Activated naive CD8-positive, alpha-beta T cell treated with anti-CD3 and anti-CD28 coated beads, Interleukin-2, amount 50 U/mL, for 24 hours (primary cell): ENCODE data around the gene PLA2G4A.

Source experiments
- ATAC-seq: fragments of 150-1000 bp; cut with Tn5 transposase; one replicate; pipeline ENCODE4 v1.10.0; 2021
- DNase-seq: peaks from one replicate; pipeline ENCODE4 v3.0.0; 2021
- H3K27ac Mint-ChIP-seq: one replicate; pipeline ENCODE4 v1.8.0; 2021; ENCODE audit warnings: mild to moderate bottlenecking, mixed read lengths
- H3K27me3 Mint-ChIP-seq: one replicate; pipeline ENCODE4 v1.8.0; 2021; ENCODE audit warnings: mixed read lengths
- H3K36me3 Mint-ChIP-seq: one replicate; pipeline ENCODE4 v1.8.0; 2021; ENCODE audit warnings: low read depth, mixed read lengths
- H3K4me1 Mint-ChIP-seq: one replicate; pipeline ENCODE4 v1.8.0; 2021; ENCODE audit warnings: mixed read lengths
- H3K4me3 Mint-ChIP-seq: one replicate; pipeline ENCODE4 v1.8.0; 2021; ENCODE audit warnings: mild to moderate bottlenecking, moderate library complexity, mixed read lengths
- H3K9me3 Mint-ChIP-seq: one replicate; pipeline ENCODE4 v1.8.0; 2021; ENCODE audit warnings: mixed read lengths

Gene PLA2G4A

DNA sequence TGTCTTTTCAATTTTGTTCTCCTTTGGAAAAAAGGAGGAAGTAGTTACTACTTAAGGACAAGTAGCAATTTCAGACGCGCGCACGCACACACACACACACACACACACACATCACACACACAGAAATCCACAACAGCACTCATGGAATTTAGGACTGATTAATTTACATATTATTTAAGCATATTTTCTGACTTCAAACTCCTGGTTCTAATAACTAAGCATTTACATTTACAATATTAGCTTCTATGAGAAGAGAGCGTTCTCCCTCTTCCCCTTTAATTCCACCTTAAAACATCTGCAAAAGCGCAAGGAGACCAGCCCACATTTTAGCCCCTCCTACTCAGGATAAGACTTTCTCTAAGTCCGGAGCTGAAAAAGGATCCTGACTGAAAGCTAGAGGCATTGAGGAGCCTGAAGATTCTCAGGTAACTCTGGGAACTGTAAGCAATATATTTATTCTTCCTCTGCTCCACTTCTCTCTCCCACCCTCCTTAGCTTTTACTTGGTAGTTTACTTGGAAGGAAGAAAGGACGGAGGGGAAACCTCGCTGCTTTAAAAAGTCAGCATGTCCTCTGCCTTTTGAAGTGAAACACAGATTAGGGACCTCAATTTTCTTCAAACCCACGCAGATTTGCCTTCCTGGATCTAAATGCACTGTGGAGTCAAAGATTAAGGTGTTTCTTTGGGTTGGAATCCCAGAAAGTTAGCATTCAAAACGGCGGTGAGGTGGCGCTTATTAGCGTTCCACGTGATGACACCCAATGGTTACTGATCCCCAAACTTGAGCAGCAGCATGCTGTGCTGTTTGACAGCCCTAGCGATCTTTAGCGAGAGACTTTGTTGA lies at the start of gene PLA2G4A:
Gene PLA2G4A, plus strand, starts transcription at position 339 of the 844 bp plus-strand sequence. CDS start 25,406 bp downstream, outside the sequence.
- peak within 1 kb of the TSS; percentile 46 for H3K27ac Mint-ChIP-seq
- H3K27me3 Mint-ChIP-seq, result peaks cover 17% of the 10 kb centered on the region
- no peak for DNase-seq

DNA sequence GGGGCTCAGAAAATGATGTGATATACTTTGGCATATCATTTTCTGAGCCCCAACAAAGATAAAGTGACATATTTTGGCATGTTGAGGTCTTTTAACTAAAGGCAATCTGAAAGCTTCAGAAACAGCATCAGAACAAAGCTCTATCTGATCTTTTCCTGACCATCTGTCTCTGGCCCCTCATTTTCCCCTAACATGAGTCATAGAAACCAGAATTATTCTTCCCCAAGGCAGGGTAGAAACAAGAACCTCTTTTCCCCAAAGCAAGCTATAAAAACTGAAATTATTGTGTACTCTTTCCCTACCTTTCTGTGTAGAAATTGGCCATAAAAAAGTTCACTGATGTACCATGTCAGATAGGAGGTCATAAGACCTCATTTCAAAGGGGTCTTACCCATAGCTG lies 48.7 kb upstream of the PLA2G4A start:
- H3K4me3 Mint-ChIP-seq, result no peak overlapping the region
- H3K36me3 Mint-ChIP-seq, result no peaks in the 10 kb centered on the region
- DNase-seq, result no peak
- no peaks in the 10 kb centered on the region for H3K27me3 Mint-ChIP-seq
- no peak for ATAC-seq
- no peaks in the 10 kb centered on the region for H3K4me1 Mint-ChIP-seq
- H3K9me3 Mint-ChIP-seq, result no peaks in the 10 kb centered on the region
- no peak overlapping the region for H3K27ac Mint-ChIP-seq

More for the DNA sequence above, at the start of gene PLA2G4A:
- no peak for ATAC-seq
- Mint-ChIP-seq H3K36me3 (no peaks in the 10 kb centered on the region), H3K4me3 (peak within 1 kb of the TSS; percentile 70), H3K4me1 (peaks cover 12% of the 10 kb centered on the region), H3K9me3 (no peaks in the 10 kb centered on the region)

DNA sequence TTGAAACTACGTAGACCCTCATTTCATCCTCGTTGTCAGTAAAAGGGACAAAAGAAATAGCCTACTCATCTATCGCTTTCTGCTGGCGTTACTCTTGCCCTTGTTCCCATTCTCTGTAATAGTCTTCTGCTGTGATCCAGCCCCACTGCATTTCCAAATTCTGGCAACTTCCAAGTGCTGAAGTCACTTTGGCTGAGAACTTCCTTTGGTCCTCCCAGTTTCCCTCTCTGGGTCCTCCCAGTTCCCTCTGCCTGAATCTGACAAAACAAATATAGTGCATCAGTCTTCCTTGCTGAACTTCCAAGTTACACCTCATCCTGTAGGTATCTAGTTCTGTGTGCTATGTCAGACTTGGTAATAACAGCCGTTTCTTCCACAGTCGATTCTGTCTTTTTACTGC lies 47.0 kb upstream of the PLA2G4A start:
- no peaks in the 10 kb centered on the region for H3K36me3 Mint-ChIP-seq

DNA sequence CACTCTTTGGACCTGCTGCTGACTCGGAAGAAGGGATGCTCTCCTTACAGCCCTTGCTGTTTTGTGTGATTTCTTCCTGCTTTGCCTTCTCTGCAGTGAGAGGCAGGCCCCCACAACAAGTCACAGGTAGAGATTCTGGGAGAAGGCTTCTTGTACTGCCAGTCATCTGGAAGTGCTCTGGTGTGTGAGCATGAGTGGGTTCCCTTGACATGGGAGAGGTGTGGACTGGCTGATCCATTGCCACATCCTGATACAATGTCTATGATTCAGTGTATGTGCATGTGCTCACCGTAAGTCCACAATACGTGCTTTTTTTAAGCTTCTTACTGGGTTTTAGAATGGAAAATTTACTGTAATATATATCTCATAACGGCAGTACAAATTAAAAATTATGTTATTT lies 46.0 kb upstream of the PLA2G4A start:
- H3K27me3 Mint-ChIP-seq, result no peaks in the 10 kb centered on the region
- no peaks in the 10 kb centered on the region for H3K4me1 Mint-ChIP-seq
- no peak overlapping the region for H3K27ac Mint-ChIP-seq
- no peaks in the 10 kb centered on the region for H3K9me3 Mint-ChIP-seq
- H3K36me3 Mint-ChIP-seq, result no peaks in the 10 kb centered on the region
- no peak overlapping the region for H3K4me3 Mint-ChIP-seq
- DNase-seq (no peak), ATAC-seq (no peak)

More for the DNA sequence above, 47.0 kb upstream of the PLA2G4A start:
- no peaks in the 10 kb centered on the region for H3K9me3 Mint-ChIP-seq
- no peak overlapping the region for H3K4me3 Mint-ChIP-seq
- no peaks in the 10 kb centered on the region for H3K4me1 Mint-ChIP-seq
- H3K27ac Mint-ChIP-seq, result no peak overlapping the region
- ATAC-seq (no peak), DNase-seq (no peak)
- H3K27me3 Mint-ChIP-seq, result no peaks in the 10 kb centered on the region

DNA sequence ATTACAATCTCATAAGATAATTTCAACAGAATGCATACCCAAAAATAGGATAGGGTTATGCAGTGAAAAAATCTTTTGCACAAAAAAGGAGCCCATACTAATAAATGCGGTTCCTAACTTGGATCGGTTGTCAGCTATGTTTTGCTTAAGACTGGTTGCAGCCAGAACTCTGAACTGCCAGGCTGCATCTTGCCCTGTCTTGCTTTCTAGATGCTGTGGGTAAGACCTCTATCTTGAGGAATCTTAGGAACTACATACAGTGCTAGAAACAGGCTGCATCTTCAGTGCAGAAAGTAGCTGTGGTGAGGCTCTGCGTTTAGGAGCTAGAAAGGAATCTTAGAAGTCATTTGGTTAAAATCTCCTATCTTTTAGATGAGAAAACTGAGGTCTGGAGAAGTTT lies 45.6 kb upstream of the PLA2G4A start:
- Mint-ChIP-seq H3K4me1 (no peaks in the 10 kb centered on the region), H3K9me3 (no peaks in the 10 kb centered on the region), H3K4me3 (no peak overlapping the region), H3K27me3 (no peaks in the 10 kb centered on the region), H3K36me3 (no peaks in the 10 kb centered on the region), H3K27ac (no peak overlapping the region)
- ATAC-seq (no peak), DNase-seq (no peak)

DNA sequence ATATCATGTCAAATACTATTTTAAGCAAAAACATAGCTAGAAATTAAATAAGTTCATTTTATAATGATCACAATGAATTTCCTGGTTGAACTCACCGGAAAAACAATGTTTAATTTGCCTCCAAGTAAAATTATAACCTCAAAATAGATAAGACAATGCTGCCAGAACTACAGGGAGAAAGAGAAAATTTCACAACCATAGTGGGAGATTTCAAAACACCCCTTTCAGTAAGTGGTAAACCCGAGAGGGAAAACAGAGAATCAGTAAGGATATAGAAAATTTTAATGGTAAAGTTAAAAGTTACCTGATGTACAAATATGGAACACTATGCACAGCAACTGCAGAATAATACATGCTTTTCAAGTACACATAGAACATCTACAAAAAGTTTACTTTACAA lies 43.2 kb upstream of the PLA2G4A start:
- Mint-ChIP-seq H3K4me3 (no peak overlapping the region), H3K27me3 (peaks cover 1% of the 10 kb centered on the region), H3K9me3 (peaks cover 3% of the 10 kb centered on the region), H3K4me1 (no peaks in the 10 kb centered on the region), H3K36me3 (no peaks in the 10 kb centered on the region), H3K27ac (no peak overlapping the region)
- ATAC-seq (no peak), DNase-seq (no peak)

DNA sequence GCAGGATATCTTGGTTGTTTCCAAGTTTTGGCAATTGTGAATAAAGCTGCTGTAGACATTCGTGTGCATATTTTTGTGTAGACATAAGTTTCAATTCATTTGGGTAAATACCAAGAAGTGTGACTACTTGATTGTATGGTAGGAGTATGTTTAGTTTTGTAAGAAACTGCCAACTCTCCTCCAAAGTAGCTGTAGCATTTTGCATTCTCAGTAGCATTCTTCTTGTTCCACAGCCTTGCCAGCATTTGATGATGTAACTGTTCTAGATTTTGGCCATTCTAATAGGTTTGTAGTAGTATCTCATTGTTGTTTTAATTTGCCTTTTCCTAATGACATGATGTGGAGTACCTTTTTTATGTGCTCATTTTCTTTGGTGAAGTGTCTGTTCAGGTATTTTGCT lies 38.6 kb upstream of the PLA2G4A start:
- peaks cover 1% of the 10 kb centered on the region for H3K27me3 Mint-ChIP-seq
- no peak for ATAC-seq

DNA sequence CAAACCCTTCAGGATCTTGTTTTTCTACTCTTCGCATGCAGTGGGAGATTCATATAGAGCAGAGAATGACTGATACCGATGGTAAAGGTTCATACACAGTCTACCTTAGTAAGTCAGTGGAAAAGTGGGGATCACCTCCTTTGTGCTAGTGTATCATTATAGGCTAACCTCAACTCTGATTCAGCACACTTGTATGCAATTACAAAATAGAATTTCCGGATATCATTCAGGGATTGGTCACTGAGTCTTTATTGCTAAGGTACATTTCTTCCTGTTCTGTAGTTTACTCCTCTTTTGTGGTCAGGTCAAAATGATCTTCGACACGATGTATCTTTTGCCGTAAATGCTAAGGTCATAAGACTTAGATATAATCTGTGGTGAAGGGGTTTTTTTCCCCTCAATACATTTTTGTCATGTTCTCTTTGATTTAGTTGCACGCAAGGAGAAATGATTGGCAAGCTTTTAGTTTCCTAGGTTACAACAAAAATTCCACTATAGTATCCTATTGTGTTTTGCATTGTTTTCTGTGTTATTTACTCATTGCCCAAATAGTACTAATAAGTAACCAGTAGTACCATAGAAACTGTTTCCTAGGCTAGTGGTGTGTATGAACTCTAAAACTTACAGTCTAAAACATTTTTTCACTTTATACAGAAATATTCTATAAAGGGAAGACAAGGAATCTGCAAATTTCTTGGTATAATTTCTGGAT lies 35.7 kb upstream of the PLA2G4A start:
- H3K27ac Mint-ChIP-seq, result no peak overlapping the region
- DNase-seq (no peak), ATAC-seq (peak; percentile 87)
- peaks cover 8% of the 10 kb centered on the region for H3K9me3 Mint-ChIP-seq
- no peaks in the 10 kb centered on the region for H3K4me1 Mint-ChIP-seq
- H3K4me3 Mint-ChIP-seq, result no peak overlapping the region
- H3K36me3 Mint-ChIP-seq, result no peaks in the 10 kb centered on the region
- peaks cover 1% of the 10 kb centered on the region for H3K27me3 Mint-ChIP-seq

More for the DNA sequence above, 38.6 kb upstream of the PLA2G4A start:
- DNase-seq, result no peak
- Mint-ChIP-seq H3K9me3 (peaks cover 8% of the 10 kb centered on the region), H3K4me1 (no peaks in the 10 kb centered on the region), H3K27ac (no peak overlapping the region), H3K36me3 (no peaks in the 10 kb centered on the region), H3K4me3 (no peak overlapping the region)

DNA sequence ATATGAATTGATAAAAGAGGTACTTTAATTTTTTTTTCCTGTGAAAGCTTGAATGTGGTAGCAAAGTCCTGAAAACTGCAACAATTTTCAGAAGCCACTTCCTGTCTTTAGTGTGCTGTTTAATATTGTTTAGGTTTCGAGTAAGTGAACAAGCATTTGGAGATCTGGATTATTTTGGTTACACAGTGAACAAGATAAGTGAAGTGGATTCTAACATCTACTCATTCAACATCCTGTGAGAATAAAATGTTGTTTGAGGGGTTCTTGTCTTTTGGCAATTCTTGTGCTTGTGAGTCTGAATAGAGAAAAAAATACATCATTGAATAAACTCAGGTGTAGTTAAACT lies 35.2 kb upstream of the PLA2G4A start:
- H3K27ac Mint-ChIP-seq, result no peak overlapping the region
- no peak overlapping the region for H3K4me3 Mint-ChIP-seq
- ATAC-seq (no peak), DNase-seq (no peak)
- peaks cover 8% of the 10 kb centered on the region for H3K9me3 Mint-ChIP-seq
- H3K27me3 Mint-ChIP-seq, result peaks cover 1% of the 10 kb centered on the region
- H3K36me3 Mint-ChIP-seq, result no peaks in the 10 kb centered on the region
- no peaks in the 10 kb centered on the region for H3K4me1 Mint-ChIP-seq

DNA sequence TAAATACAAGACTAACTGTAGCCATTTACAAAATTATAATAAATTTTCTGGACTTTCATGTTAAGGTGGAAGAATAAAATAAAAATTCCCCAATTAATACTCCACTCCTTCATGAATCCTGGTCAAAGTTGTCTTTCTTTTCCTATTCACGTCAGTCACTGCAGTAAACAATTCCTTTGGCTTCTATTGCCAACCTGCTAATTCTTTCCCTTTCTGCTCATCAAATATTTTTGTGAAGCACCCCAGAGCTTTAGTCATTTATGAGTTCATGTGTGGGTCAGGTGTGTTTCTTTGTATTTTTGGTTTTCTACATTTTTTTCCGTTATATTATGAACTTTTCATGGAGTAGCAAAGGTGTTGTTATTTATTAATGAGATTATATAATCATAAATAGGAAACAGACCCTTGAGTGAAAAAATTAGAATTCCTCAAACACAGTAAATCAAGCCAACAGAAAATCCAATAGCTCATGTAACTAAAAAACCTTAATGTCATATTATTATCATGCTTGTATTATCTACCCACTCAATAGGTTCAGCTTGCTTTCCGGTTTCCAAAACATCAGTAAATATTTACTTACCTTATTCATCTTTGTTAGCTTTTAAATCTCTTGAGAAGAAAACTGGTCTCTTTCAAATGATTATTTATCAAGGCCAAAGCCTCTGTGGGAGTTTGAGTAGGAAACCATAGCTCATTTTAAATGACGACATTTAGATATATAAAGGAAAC lies 29.6 kb upstream of the PLA2G4A start:
- H3K4me3 Mint-ChIP-seq, result no peak overlapping the region
- no peak for DNase-seq
- H3K27me3 Mint-ChIP-seq, result no peaks in the 10 kb centered on the region
- no peaks in the 10 kb centered on the region for H3K4me1 Mint-ChIP-seq
- peaks cover 5% of the 10 kb centered on the region for H3K9me3 Mint-ChIP-seq
- no peaks in the 10 kb centered on the region for H3K36me3 Mint-ChIP-seq
- no peak overlapping the region for H3K27ac Mint-ChIP-seq
- ATAC-seq, result no peak

DNA sequence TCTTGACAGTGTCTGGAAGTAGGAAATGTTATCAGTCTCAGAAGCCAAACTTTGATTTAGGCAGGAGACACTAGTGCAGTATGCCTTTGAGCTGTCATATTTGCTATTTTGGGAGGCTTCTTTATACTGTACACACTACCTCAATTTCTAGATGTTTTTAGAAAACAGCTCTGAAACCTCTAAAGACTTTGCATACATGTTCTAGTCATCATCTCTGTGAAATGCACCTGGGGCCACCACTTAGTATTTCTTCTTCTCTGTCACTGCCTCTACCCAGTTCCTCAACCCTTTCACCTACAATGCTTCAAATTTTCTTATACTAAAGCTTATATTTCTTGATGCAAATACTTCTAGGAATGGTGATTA lies 29.1 kb upstream of the PLA2G4A start:
- H3K27me3 Mint-ChIP-seq, result no peaks in the 10 kb centered on the region
- no peaks in the 10 kb centered on the region for H3K36me3 Mint-ChIP-seq
- no peak overlapping the region for H3K4me3 Mint-ChIP-seq
- no peaks in the 10 kb centered on the region for H3K4me1 Mint-ChIP-seq
- H3K27ac Mint-ChIP-seq, result no peak overlapping the region
- DNase-seq (no peak), ATAC-seq (no peak)
- H3K9me3 Mint-ChIP-seq, result no peaks in the 10 kb centered on the region

DNA sequence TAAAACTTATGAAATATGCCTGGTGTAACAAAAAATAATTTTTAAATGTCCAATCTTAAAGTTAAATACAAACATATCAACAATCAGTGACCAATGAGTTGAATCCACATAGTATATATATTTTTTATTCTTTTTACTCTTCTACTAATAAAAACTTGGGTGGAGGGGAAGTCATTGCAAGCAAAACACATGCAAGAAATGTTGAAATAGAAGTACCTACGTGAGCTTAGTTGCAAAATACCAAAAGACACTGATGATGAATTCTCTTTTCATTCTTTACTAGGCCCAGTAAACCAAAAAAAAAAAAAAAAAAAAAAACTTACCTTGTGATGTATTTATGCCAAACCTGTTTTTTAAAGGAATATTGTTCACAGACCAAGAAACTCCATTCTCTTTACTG lies 26.4 kb upstream of the PLA2G4A start:
- H3K27me3 Mint-ChIP-seq, result no peaks in the 10 kb centered on the region
- no peak overlapping the region for H3K27ac Mint-ChIP-seq
- DNase-seq, result no peak
- no peaks in the 10 kb centered on the region for H3K36me3 Mint-ChIP-seq
- no peaks in the 10 kb centered on the region for H3K9me3 Mint-ChIP-seq
- H3K4me1 Mint-ChIP-seq, result no peaks in the 10 kb centered on the region
- no peak overlapping the region for H3K4me3 Mint-ChIP-seq
- no peak for ATAC-seq

DNA sequence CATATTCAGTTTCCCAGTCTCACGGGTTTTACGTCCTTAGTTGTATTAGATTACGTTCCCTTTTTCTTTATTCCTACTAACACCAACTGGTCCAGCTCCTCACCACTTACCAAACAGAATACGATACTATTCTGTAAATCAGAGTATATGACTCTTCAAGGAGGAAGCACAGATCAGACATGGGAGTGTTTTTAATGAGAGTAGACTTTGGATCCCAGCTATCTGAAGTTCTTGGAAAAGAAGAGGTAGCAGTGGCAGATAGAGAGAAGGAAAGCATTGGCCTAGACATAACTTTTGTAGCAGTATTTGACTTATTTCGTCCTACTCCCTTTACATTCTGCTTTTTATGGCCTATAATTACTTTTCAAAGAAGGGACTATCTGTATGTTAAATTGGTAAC lies 24.1 kb upstream of the PLA2G4A start:
- ATAC-seq (no peak), DNase-seq (no peak)
- no peaks in the 10 kb centered on the region for H3K27me3 Mint-ChIP-seq
- H3K4me3 Mint-ChIP-seq, result no peak overlapping the region
- no peaks in the 10 kb centered on the region for H3K9me3 Mint-ChIP-seq
- no peaks in the 10 kb centered on the region for H3K4me1 Mint-ChIP-seq
- no peaks in the 10 kb centered on the region for H3K36me3 Mint-ChIP-seq
- H3K27ac Mint-ChIP-seq, result no peak overlapping the region

DNA sequence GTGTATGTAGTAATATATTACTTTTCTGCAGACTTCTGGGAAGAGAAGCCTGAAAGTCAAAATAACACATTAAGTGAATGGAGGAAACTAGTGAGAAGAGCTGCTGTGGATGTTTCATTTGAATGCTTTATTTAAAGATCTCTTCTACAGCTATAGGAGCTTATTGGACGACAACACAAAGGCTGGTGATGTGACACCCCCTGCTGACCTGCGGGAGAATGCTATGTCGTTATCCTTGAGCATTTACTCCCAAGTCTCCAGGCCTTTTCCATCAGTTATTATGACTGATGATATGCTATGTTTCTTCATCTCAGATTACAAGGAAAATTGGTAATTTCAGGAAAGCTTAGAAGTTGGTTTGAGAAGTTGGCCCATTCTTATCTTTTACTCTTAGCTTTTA lies 22.3 kb upstream of the PLA2G4A start:
- H3K27me3 Mint-ChIP-seq, result no peaks in the 10 kb centered on the region
- DNase-seq (no peak), ATAC-seq (no peak)
- no peak overlapping the region for H3K4me3 Mint-ChIP-seq
- H3K27ac Mint-ChIP-seq, result no peak overlapping the region
- H3K4me1 Mint-ChIP-seq, result no peaks in the 10 kb centered on the region
- H3K36me3 Mint-ChIP-seq, result no peaks in the 10 kb centered on the region
- H3K9me3 Mint-ChIP-seq, result peaks cover 3% of the 10 kb centered on the region

DNA sequence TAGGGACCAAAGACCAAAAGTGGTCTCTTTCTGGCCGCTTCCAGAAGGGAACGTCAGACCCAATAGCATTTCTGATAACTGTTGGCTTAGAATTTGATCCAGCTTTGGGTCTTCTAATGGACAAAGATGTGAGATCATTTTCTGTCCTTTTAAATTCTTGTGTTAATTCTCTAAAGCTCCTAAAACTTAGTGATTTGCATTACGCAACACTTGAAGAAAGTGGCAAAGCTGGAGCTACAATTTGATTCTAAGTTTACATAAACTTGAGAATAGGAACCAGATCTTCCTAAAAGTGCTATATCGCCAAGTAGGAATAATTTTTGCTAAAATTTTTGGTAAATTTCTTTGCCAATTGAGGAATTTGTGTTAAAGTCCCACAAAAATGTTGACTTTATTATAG lies 21.6 kb upstream of the PLA2G4A start:
- Mint-ChIP-seq H3K36me3 (no peaks in the 10 kb centered on the region), H3K4me1 (no peaks in the 10 kb centered on the region), H3K4me3 (no peak overlapping the region), H3K27ac (no peak overlapping the region), H3K27me3 (no peaks in the 10 kb centered on the region), H3K9me3 (peaks cover 3% of the 10 kb centered on the region)
- no peak for ATAC-seq
- DNase-seq, result no peak
